Fibroblast of pulmonary artery (primary cell): Measurements from ENCODE around the gene EVA1B.

Experiments used
- DNase-seq: peaks from one replicate; pipeline ENCODE4 v3.0.0-alpha.2; 2010; ENCODE audit warnings: low read depth
- H3K4me3 ChIP-seq: replicated peaks from 2 replicates; pipeline ENCODE4 v1.5.1; 2011; ENCODE audit warnings: low read depth, mild to moderate bottlenecking, control low read depth, low read length, moderate library complexity
- TF ChIP-seq, protein P1 (sequence below): IDR thresholded peaks from 2 replicates; pipeline ENCODE4 v1.5.1; 2011; ENCODE audit warnings: mild to moderate bottlenecking, control low read depth, low read length, inconsistent platforms; ENCODE audit errors: missing control alignments

EVA1B gene

DNA sequence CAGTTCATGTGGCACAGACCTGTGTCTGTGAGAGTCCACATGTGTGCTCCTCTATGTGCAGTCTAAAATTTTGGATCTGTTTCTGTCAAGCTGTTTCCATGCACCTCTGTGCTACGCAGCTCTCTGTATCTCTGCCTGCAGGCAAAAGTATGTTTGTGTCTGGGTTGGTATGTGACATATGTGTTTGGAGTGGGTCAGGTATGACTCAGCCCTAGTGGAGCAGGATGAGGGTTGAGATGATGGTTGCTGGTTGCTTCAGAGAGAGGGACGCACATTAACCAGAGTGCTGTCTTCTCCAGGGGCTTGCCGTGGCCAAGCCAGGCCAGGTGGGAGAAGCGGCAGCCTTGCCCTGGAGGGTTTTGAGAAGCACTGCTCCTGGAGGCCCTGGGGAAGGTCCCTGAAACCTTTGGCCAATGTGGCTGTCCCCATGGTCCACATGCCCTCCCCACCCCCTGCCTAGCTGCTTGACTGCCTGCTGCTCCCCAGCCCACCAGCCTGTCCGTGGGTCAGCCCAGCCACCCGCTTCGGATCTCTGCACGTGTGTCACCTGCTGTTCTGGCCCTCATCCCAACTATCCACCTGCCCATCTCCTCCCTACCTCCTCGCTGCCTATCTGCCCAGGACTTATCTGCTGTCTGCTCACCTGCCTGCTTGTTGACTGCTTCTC, 4.1 kb upstream of the EVA1B start:
- DNase-seq = peak; percentile 32
- H3K4me3 ChIP-seq = no peak overlapping the region

DNA sequence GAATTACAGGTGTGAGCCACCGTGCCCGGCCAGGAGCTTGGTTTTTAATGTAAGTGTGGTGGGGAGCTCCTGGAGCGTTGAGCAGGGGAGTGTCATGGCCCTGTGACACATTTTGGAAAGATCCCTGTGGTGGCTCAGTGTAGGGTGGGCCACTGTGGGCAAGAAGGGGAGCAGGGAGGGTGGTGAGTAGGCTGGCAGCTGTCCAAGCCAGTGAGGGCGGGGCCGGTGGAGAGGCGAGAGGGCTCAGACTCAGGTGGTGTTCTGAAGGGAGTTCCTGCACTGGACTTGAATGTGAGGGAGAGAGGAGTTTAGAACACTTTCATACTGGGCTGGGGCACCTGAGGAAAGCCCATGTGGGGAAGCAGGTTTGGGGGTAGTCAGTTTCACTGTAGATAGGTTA, 3.1 kb upstream of the EVA1B start:
- TF ChIP-seq, protein P1, sequence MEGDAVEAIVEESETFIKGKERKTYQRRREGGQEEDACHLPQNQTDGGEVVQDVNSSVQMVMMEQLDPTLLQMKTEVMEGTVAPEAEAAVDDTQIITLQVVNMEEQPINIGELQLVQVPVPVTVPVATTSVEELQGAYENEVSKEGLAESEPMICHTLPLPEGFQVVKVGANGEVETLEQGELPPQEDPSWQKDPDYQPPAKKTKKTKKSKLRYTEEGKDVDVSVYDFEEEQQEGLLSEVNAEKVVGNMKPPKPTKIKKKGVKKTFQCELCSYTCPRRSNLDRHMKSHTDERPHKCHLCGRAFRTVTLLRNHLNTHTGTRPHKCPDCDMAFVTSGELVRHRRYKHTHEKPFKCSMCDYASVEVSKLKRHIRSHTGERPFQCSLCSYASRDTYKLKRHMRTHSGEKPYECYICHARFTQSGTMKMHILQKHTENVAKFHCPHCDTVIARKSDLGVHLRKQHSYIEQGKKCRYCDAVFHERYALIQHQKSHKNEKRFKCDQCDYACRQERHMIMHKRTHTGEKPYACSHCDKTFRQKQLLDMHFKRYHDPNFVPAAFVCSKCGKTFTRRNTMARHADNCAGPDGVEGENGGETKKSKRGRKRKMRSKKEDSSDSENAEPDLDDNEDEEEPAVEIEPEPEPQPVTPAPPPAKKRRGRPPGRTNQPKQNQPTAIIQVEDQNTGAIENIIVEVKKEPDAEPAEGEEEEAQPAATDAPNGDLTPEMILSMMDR = no peak
- no peak for DNase-seq
- H3K4me3 ChIP-seq = no peak overlapping the region

More for the DNA sequence above, 4.1 kb upstream of the EVA1B start:
- TF ChIP-seq, protein P1 = no peak

DNA sequence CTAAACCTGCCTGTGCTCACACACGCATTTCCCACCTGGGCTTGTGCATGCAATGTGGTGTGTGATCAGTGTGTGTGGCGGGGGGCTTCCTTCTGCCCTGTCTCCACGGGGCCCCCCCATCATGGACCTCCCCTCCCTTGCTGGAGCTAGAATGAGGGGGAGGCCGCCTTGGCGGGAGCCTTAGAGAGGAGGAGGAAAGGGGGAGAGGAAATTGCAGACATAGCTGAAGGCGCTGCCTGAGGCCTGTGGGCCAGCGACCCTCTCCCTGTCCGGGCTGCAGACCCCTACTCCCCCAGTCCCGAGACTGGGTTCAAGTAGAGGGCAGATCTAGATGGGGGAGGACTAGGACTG, 883 bp upstream of the EVA1B start:
- TF ChIP-seq, protein P1 = no peak
- no peak overlapping the region for H3K4me3 ChIP-seq
- DNase-seq = peak; percentile 28

DNA sequence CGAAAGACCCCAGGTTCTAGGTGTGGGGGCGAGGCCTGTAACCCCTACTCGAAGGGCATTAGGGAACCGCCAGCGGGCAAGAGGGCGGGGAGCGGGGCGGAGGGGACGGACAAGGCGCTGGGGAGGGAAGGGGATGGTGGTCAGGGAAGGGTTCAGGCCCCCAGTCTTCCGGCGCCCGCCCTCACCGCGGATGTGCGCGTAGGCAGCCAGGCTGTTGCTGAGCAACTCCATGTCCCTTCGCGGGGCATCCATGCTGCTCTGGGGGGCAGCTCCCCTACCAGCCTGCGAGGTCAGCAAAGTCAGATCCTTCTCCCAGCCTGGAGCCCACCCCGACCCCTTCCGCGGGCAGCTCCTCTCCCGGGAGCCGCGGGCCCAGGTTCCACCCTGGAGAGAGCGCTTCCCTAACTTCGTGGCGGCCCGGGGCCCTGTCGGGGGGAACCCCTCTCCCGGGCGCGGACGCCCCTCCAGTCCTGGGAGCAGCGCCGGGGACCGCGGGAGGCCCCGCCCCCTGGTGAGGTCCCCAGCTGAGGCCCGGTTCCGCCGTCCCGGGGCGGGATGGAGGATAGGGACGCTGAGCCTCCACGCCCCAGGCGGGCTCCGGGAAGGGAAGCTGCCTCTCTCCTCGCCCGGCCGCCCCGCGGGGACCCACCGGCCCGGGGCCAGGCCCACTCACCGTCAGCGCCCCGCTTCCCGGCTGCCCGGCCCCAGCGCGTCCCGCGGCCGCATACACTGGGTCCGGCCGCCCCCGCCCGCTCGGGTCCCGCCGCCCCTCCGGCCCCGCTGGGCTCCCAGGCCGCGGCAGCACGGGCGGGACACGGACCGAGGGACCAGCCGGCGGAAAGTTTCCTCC, 434 bp downstream of the EVA1B start:
- TF ChIP-seq, protein P1 = no peak
- peak; percentile 67 for DNase-seq
- peak overlapping the region; percentile 64 for H3K4me3 ChIP-seq

DNA sequence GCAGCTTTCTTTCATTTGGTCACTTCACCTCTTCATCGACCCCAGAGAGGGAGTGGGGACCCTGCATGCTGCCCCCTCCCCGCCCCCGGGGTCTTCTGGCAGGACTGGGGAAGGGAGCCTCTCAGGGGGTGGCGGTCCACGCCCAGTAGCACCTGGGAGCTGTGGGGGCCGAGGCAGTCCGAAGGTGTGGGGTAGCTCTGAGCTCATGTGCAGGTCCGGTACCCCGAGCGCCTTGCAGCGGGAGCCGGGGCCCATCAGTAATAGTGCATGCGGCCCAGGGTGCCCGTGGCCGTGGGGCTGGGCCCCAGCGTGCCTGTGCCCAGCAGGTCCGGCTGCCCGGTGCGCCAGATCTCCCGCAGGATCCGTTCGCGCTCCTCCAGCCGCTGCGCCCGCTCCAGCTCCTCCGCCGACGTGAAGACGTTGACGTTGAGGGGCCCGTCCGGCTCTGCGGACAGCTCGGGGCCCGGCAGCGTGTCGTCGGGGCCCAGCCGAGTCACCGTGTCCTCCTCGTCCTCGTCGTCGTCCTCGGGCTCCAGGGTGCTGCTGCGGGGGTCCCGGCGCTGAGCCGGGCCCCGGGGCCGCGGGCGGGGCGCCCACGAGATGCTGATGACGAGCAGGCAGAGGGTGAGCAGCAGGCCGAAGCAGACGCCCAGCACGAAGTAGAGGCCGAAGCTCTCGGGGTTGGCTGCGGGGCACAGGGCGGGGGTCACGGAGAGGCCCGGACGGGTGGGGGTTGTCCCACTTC, 1.2 kb downstream of the EVA1B start:
- TF ChIP-seq, protein P1 = no peak
- DNase-seq = peak; percentile 27
- H3K4me3 ChIP-seq = peak overlapping the region; percentile 64

DNA sequence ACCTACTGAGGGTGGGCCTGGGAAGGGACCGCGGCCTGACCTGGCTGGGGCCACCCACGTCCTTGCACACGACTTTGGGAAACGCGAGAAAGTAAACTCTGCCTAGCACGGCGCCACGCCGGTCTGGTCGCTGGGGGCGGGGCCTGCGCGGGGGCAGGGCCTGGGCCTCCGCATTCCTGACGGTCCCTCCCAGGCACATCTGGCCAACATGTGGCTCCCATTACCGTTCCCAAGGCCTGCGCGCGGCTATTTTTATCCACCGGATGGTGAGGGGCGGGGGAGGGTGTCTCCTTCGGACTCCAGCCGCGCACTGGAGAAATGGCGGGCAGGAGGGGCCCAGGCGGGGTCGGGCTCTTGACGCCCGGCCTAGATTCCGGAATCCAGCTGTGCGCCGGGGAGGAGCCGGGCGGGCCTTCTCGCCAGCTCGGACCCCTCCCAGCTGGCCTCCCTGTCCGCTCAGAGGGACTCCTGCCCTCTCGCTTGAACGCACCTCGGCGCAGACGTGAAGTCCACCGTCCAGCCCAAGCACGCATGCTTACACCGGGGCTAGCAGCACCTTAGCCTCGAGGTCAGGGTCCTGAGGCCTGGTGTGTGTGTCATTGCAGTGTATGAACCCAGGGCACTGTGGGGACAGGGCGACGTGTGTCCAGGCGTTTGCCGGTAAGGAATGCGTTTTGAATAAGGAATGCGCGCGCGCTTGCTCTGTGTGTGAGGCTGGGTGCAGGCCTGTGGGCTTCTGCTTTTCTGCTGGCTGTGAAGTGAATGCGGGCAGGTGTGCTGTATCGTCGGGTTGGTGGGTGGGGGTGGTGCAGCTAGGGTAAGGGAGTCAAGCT, 2.1 kb downstream of the EVA1B start:
- peak overlapping the region; percentile 64 for H3K4me3 ChIP-seq
- DNase-seq = peak; percentile 93
- TF ChIP-seq, protein P1 = no peak
